Lower leg skin (tissue), 3 donors: ENCODE results near the gene AMPH.

ENCODE experiments used
- CTCF ChIP-seq, 3 donors: fragments of 450-650 bp; IDR thresholded peaks; one replicate each; pipeline ENCODE4 v1.5.1; 2016; ENCODE audit warnings: antibody characterized with exemption in 3 of 3, mild to moderate bottlenecking in 3 of 3, moderate library complexity in 2 of 3
- POLR2A ChIP-seq, 2 donors: fragments of 450-650 bp; IDR thresholded peaks; one replicate each; pipeline ENCODE4 v1.6.1; 2016 to 2017; ENCODE audit warnings: antibody characterized with exemption in 2 of 2, mild to moderate bottlenecking in 1 of 2, moderate library complexity in 1 of 2

GRCh38 chr7:38584443-38585210 is 46.5 kb downstream of the AMPH start:
- TF ChIP-seq CTCF (IDR thresholded peaks at IDR 0.05): no peak
- TF ChIP-seq POLR2A (IDR thresholded peaks at IDR 0.05): no peak
